ENCODE measurements around the gene RALY. TPM values are rescaled to one million over a fixed set of nuclear protein-coding genes. Genes with fewer than 3 reads are reported as not detected.

Gene RALY
- total and polyA plus RNA-seq, 8 donors = 127 to 242 (median 201) TPM

DNA sequence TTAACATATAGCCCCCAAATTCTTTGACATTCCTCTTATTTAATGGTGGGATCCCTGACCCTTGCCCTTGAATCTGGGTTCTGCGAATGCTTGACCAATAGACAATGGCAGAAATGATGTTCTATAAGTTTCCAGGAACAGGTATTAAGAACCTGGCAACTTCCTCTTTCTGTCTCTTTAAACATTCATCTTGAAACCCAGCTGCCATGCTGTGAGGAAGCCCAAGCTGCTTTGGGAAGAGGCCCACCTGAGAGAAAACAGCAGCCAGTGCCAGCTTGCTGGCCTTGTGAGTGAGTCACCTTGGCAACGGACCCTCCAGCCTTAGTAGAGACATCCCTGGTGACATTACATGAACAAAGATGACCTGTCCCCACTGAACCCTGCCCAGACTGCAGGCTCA lies 45.2 kb upstream of the RALY start:
- peaks cover 0 to 22% of the 10 kb centered on the region in 2 donors for H3K9me3 ChIP-seq
- H3K4me3 ChIP-seq = no peak overlapping the region
- H3K27me3 ChIP-seq = no peaks in the 10 kb centered on the region
- no peak for ATAC-seq
- H3K4me1 ChIP-seq = no peaks in the 10 kb centered on the region
- no peaks in the 10 kb centered on the region for H3K36me3 ChIP-seq
- H3K27ac ChIP-seq = no peak overlapping the region
- TF ChIP-seq CTCF (IDR thresholded peaks at IDR 0.05) = no peak
- intact Hi-C loops (cut with DNase I) = no loop called here
- no peak for DNase-seq

GRCh38 chr20:33951171-33951570 lies 42.5 kb upstream of the RALY start:
- intact Hi-C loops (cut with DNase I) = no loop called here
- H3K27me3 ChIP-seq = no peaks in the 10 kb centered on the region
- no peaks in the 10 kb centered on the region for H3K36me3 ChIP-seq
- no peaks in the 10 kb centered on the region for H3K4me1 ChIP-seq
- no peak overlapping the region for H3K27ac ChIP-seq
- no peak for DNase-seq
- H3K9me3 ChIP-seq = peaks cover 0 to 22% of the 10 kb centered on the region in 2 donors
- H3K4me3 ChIP-seq = no peak overlapping the region
- TF ChIP-seq CTCF (IDR thresholded peaks at IDR 0.05) = no peak
- ATAC-seq = no peak

- H3K27ac ChIP-seq = no peak overlapping the region
- peaks cover 0 to 3% of the 10 kb centered on the region in 2 donors for H3K9me3 ChIP-seq
- no peak for TF ChIP-seq CTCF (IDR thresholded peaks at IDR 0.05)
- no peak for ATAC-seq
- no peaks in the 10 kb centered on the region for H3K4me1 ChIP-seq
- H3K4me3 ChIP-seq = no peak overlapping the region
- no peaks in the 10 kb centered on the region for H3K27me3 ChIP-seq
- intact Hi-C loops (cut with DNase I) = no loop called here
- no peaks in the 10 kb centered on the region for H3K36me3 ChIP-seq
- no peak for DNase-seq
Observed at GRCh38 chr20:33954504-33954903, 39.2 kb upstream of the RALY start.

GRCh38 chr20:33963751-33964150 lies 30.0 kb upstream of the RALY start:
- no peak for ATAC-seq
- Histone ChIP-seq H3K27ac (no peak overlapping the region), H3K27me3 (no peaks in the 10 kb centered on the region), H3K4me3 (no peak overlapping the region), H3K9me3 (no peaks in the 10 kb centered on the region), H3K4me1 (peaks cover 0 to 6% of the 10 kb centered on the region in 2 donors), H3K36me3 (no peaks in the 10 kb centered on the region)
- TF ChIP-seq CTCF (IDR thresholded peaks at IDR 0.05) = no peak
- DNase-seq = no peak
- intact Hi-C loops (cut with DNase I) = no loop called here

- ATAC-seq (no peak), DNase-seq (no peak)
- Histone ChIP-seq H3K4me3 (no peak overlapping the region), H3K27ac (no peak overlapping the region), H3K27me3 (no peaks in the 10 kb centered on the region), H3K4me1 (peaks cover 0 to 6% of the 10 kb centered on the region in 2 donors), H3K36me3 (no peaks in the 10 kb centered on the region), H3K9me3 (no peaks in the 10 kb centered on the region)
- intact Hi-C loops (cut with DNase I) = no loop called here
- no peak for TF ChIP-seq CTCF (IDR thresholded peaks at IDR 0.05)
Observed at GRCh38 chr20:33964441-33964840, 29.3 kb upstream of the RALY start.
